ENCODE results near the gene B3GALNT1. TPM values are rescaled to one million over a fixed set of nuclear protein-coding genes. Genes with fewer than 3 reads are reported as not detected.

B3GALNT1 gene
- polyA plus RNA-seq, 2 of the 4 experiments (the other 2 are of a cell fraction): 0.13 to 0.14 TPM

DNA sequence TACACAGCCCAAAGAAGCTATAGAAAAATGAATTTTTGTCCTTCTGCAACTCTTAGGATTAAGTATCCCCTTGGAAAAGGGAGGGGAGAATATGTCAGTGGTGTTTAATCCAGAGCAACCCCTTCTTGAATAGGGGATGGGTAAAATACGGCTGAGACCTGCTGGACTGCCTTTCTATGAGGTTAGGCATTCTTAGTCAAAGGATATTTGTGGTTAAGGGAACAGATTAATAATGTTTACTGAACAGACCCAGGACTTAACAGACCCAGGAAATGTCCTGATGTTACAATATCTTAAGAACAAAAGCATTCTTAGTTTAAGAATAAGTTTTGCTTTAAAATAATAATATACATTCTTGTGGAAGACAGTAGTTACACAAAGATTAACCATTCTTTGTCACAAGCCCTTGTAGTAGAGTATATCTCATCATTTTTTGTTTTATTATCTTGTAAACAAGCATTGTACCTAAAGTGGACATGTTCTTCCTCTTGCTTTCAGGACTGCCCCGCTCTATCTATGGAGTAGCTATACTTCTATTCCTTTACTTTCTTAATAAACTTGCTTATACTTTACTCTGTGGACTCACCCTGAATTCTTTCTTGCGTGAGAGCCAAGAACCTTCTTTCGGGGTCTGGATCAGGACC, 43.8 kb upstream of the B3GALNT1 start:
- ATAC-seq (no peak), DNase-seq (ENCODE audit: low read depth in 1 of 2, low spot score in 1 of 2) (no peak), FAIRE-seq (no peak)
- H3K27ac ChIP-seq: no peak overlapping the region
- POLR2A ChIA-PET: no interaction called here
- H3K4me1 ChIP-seq: no peaks in the 10 kb centered on the region
- H3K4me2 ChIP-seq: no peak overlapping the region
- WGBS (ENCODE audit: missing lambda C conversion rate): 14% methylated on average over 4 of the region's 4 CpGs
- CTCF ChIA-PET: no interaction called here
- H3K9me3 ChIP-seq: no peaks in the 10 kb centered on the region
- TF ChIP-seq NFE2L2 (conservative IDR thresholded peaks at IDR 0.05; ENCODE audit: low read length) (no peak), JUN (IDR thresholded peaks at IDR 0.05) (no peak), EHMT2 (IDR thresholded peaks at IDR 0.05; ENCODE audit: low read depth) (no peak), HOXB5 (CRISPR knock-in tag; IDR thresholded peaks at IDR 0.05) (no peak), HDAC2 (IDR thresholded peaks at IDR 0.05) (no peak)
- no peak overlapping the region for H3K4me3 ChIP-seq

- DNase-seq (ENCODE audit: low read depth in 1 of 2, low spot score in 1 of 2): no peak
- H3K4me1 ChIP-seq: no peaks in the 10 kb centered on the region
- no peak for ATAC-seq
- ChIA-PET CTCF (no interaction called here), POLR2A (no interaction called here)
- TF ChIP-seq JUNB (IDR thresholded peaks at IDR 0.05): no peak
- TF ChIP-seq POLR2AphosphoS2 (conservative IDR thresholded peaks at IDR 0.05; ENCODE audit: low read length): no peak
- TF ChIP-seq RCOR1 (IDR thresholded peaks at IDR 0.05; ENCODE audit: low read depth, low read length): no peak
- TF ChIP-seq KDM5A (IDR thresholded peaks at IDR 0.05): no peak
- no peak for TF ChIP-seq PHF8 (IDR thresholded peaks at IDR 0.05; ENCODE audit: borderline replicate concordance, low read depth)
- TF ChIP-seq NR3C1 (IDR thresholded peaks at IDR 0.05): no peak
- no peak for TF ChIP-seq ESRRA (IDR thresholded peaks at IDR 0.05; ENCODE audit: borderline replicate concordance, low read length)
- TF ChIP-seq, protein P1, sequence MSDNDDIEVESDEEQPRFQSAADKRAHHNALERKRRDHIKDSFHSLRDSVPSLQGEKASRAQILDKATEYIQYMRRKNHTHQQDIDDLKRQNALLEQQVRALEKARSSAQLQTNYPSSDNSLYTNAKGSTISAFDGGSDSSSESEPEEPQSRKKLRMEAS (IDR thresholded peaks at IDR 0.05): no peak
- TF ChIP-seq MAZ (IDR thresholded peaks at IDR 0.05; ENCODE audit: borderline replicate concordance, low read depth, low read length): no peak
- TF ChIP-seq HOXB13 (CRISPR knock-in tag; IDR thresholded peaks at IDR 0.05; ENCODE audit: low read depth): no peak
- TF ChIP-seq EHF (CRISPR knock-in tag; IDR thresholded peaks at IDR 0.05): no peak
- TF ChIP-seq SREBF2 (IDR thresholded peaks at IDR 0.05): no peak
- no peak for TF ChIP-seq GATA3 (IDR thresholded peaks at IDR 0.05; ENCODE audit: borderline replicate concordance)
- no peak for TF ChIP-seq ZC3H11A (IDR thresholded peaks at IDR 0.05)
- no peak for TF ChIP-seq RFX5 (IDR thresholded peaks at IDR 0.05)
- TF ChIP-seq, protein P2, sequence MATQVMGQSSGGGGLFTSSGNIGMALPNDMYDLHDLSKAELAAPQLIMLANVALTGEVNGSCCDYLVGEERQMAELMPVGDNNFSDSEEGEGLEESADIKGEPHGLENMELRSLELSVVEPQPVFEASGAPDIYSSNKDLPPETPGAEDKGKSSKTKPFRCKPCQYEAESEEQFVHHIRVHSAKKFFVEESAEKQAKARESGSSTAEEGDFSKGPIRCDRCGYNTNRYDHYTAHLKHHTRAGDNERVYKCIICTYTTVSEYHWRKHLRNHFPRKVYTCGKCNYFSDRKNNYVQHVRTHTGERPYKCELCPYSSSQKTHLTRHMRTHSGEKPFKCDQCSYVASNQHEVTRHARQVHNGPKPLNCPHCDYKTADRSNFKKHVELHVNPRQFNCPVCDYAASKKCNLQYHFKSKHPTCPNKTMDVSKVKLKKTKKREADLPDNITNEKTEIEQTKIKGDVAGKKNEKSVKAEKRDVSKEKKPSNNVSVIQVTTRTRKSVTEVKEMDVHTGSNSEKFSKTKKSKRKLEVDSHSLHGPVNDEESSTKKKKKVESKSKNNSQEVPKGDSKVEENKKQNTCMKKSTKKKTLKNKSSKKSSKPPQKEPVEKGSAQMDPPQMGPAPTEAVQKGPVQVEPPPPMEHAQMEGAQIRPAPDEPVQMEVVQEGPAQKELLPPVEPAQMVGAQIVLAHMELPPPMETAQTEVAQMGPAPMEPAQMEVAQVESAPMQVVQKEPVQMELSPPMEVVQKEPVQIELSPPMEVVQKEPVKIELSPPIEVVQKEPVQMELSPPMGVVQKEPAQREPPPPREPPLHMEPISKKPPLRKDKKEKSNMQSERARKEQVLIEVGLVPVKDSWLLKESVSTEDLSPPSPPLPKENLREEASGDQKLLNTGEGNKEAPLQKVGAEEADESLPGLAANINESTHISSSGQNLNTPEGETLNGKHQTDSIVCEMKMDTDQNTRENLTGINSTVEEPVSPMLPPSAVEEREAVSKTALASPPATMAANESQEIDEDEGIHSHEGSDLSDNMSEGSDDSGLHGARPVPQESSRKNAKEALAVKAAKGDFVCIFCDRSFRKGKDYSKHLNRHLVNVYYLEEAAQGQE (IDR thresholded peaks at IDR 0.05): no peak
- no peak for TF ChIP-seq TP53 (CRISPR knock-in tag; IDR thresholded peaks at IDR 0.05)
- no peak for TF ChIP-seq ZFP36 (IDR thresholded peaks at IDR 0.05; ENCODE audit: borderline replicate concordance, partially characterized antibody)
- no peak for TF ChIP-seq ATOH8 (CRISPR knock-in tag; IDR thresholded peaks at IDR 0.05; ENCODE audit: low read depth)
- H3K4me3 ChIP-seq: no peak overlapping the region
- no peak for FAIRE-seq
- H3K4me2 ChIP-seq: no peak overlapping the region
- no peaks in the 10 kb centered on the region for H3K9me3 ChIP-seq
- no peak overlapping the region for H3K27ac ChIP-seq
- WGBS (ENCODE audit: missing lambda C conversion rate): 71% methylated on average over 1 of the region's 1 CpG
Observed at GRCh38 chr3:161142486-161142885, 37.3 kb upstream of the B3GALNT1 start.

Measured in A549 (cell line).